Tibial nerve (tissue), 4 donors: Measurements from ENCODE around the gene ABCA9. TPM values are rescaled to one million over a fixed set of nuclear protein-coding genes. Genes with fewer than 3 reads are reported as not detected.

Source experiments
- DNase-seq, 2 donors: peaks; one replicate each; pipeline ENCODE4 v3.0.0-alpha.2; 2019; ENCODE audit warnings: low spot score in 2 of 2
- H3K27ac ChIP-seq, 4 donors: fragments of 200-600 bp; sonication (generic) in 3 of 4; one replicate each; pipeline ENCODE4 v1.5.1; 2017 to 2019; ENCODE audit warnings: mild to moderate bottlenecking in 1 of 4
- H3K27me3 ChIP-seq, 2 donors: fragments of 200-600 bp; sonication (generic) in 1 of 2; one replicate each; pipeline versions ENCODE4 v1.5.1 to v1.6.0; 2017 to 2019
- H3K36me3 ChIP-seq, 3 donors: fragments of 200-600 bp; sonication (generic); one replicate each; pipeline ENCODE4 v1.5.1; 2018 to 2019
- H3K4me1 ChIP-seq, 4 donors: fragments of 200-600 bp; sonication (generic) in 3 of 4; one replicate each; pipeline ENCODE4 v1.5.1; 2017 to 2019
- H3K4me3 ChIP-seq, 4 donors: fragments of 200-600 bp; sonication (generic) in 3 of 4; one replicate each; pipeline ENCODE4 v1.5.1; 2017 to 2019; ENCODE audit warnings: mild to moderate bottlenecking in 1 of 4, moderate library complexity in 1 of 4
- H3K9me3 ChIP-seq, 4 donors: fragments of 200-600 bp; sonication (generic) in 3 of 4; one replicate each; pipeline ENCODE4 v1.5.1; 2017 to 2019
- EP300 ChIP-seq, 2 donors: sonication (generic); formaldehyde crosslinking; IDR thresholded peaks; one replicate each; pipeline ENCODE4 v1.6.1; 2017; ENCODE audit warnings: antibody characterized with exemption in 2 of 2, mild to moderate bottlenecking in 1 of 2
- POLR2A ChIP-seq, 2 donors: fragments of 450-650 bp; IDR thresholded peaks; one replicate each; pipeline ENCODE4 v1.6.1; 2017; ENCODE audit warnings: antibody characterized with exemption in 2 of 2, mild to moderate bottlenecking in 2 of 2, moderate library complexity in 2 of 2
- WGBS, 2 donors: methylation state at CpG; one replicate each; pipeline ENCODE4 v1.1.5; 2018; 5-methylcytosine and 5-hydroxymethylcytosine counted together
- total RNA-seq, 4 donors: library from RNA; depleted of rRNA; stranded (reverse); fragments of >200 nt; gene quantifications; one replicate each; pipeline ENCODE4 v1.1.0, GENCODE V29; 2016
- TF ChIP-seq, protein P1 (sequence below), 5 experiments: fragments of 200-600 bp in 3 of 5; fragments of 450-650 bp in 2 of 5; sonication (generic) in 3 of 5; IDR thresholded peaks; one replicate each; pipeline ENCODE4 v1.5.1; 2016 to 2019; ENCODE audit warnings: antibody characterized with exemption in 5 of 5, mild to moderate bottlenecking in 3 of 5, moderate library complexity in 2 of 5

Gene ABCA9
- total RNA-seq, 4 donors from 2014 or later, result 108 to 170 (median 124) TPM

DNA sequence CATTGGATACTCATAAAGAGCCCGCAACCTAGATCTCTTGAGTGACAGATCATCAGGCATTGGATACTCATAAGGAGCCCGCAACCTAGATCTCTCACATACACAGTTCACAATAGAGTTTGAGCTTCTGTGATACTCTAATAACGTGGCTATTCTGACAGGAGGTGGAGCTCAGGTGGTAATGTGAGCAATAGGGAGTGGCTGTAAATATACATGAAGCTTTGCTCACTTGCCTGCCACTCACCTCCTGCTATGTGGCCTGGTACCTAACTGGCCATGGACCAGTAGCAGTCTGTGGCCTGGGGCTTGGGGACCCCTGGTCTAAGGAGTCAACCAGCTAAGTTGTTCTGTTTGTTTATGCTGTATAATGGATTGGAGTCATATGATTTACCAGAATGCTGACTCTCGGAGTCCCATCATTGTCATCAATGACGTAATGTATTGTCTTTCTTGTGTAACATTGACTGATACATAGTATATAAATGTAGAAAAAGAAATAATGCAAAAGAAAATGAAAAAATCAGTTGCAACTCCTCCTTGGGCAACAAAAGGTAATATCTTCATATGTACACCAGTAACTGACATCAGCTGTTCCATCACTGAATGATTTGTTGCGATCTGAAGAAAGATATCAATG lies 17.5 kb downstream of the ABCA9 start:
- TF ChIP-seq, protein P1, sequence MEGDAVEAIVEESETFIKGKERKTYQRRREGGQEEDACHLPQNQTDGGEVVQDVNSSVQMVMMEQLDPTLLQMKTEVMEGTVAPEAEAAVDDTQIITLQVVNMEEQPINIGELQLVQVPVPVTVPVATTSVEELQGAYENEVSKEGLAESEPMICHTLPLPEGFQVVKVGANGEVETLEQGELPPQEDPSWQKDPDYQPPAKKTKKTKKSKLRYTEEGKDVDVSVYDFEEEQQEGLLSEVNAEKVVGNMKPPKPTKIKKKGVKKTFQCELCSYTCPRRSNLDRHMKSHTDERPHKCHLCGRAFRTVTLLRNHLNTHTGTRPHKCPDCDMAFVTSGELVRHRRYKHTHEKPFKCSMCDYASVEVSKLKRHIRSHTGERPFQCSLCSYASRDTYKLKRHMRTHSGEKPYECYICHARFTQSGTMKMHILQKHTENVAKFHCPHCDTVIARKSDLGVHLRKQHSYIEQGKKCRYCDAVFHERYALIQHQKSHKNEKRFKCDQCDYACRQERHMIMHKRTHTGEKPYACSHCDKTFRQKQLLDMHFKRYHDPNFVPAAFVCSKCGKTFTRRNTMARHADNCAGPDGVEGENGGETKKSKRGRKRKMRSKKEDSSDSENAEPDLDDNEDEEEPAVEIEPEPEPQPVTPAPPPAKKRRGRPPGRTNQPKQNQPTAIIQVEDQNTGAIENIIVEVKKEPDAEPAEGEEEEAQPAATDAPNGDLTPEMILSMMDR (IDR thresholded peaks at IDR 0.05), result no peak
- TF ChIP-seq EP300 (IDR thresholded peaks at IDR 0.05), result no peak
- H3K36me3 ChIP-seq, result peaks cover 0 to 65% (median 0%) of the 10 kb centered on the region in 3 donors
- H3K4me1 ChIP-seq, result peaks cover 0 to 19% (median 8%) of the 10 kb centered on the region in 4 donors
- H3K27ac ChIP-seq, result no peak overlapping the region
- no peaks in the 10 kb centered on the region for H3K27me3 ChIP-seq
- DNase-seq, result no peak
- 91% methylated on average over 6 of the region's 6 CpGs for WGBS, 2 donors
- H3K4me3 ChIP-seq, result no peak overlapping the region
- H3K9me3 ChIP-seq, result peaks cover 0 to 5% (median 0%) of the 10 kb centered on the region in 4 donors

DNA sequence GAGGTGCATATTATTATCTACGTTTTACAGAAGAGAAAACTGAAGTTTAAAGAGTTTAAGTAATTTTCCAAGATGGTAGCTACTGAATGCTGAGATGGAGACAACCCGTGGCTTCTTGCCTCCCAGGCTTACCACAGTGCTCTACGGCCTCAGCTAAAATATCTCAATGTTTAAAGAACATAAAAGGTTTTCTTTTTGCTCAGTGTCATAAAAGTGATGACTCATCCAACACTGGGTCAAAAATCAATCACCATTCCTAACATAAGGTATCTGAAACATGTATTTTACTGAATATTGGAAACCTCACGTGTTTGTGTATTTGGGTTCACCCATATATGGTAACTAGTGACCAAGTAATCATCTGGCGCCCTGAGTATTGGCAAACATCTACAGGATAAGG lies 18.4 kb downstream of the ABCA9 start:
- H3K9me3 ChIP-seq, result peaks cover 0 to 5% (median 0%) of the 10 kb centered on the region in 4 donors
- no peak overlapping the region for H3K27ac ChIP-seq
- 86 to 87% methylated on average over 5 of the region's 5 CpGs for WGBS, 2 donors
- no peak overlapping the region for H3K4me3 ChIP-seq
- H3K36me3 ChIP-seq, result peaks cover 0 to 66% (median 0%) of the 10 kb centered on the region in 3 donors
- H3K4me1 ChIP-seq, result peaks cover 0 to 10% (median 3%) of the 10 kb centered on the region in 4 donors
- DNase-seq, result no peak
- H3K27me3 ChIP-seq, result no peaks in the 10 kb centered on the region
- TF ChIP-seq EP300 (IDR thresholded peaks at IDR 0.05) (no peak), POLR2A (IDR thresholded peaks at IDR 0.05) (no peak)
- TF ChIP-seq, protein P1 (IDR thresholded peaks at IDR 0.05), result no peak

DNA sequence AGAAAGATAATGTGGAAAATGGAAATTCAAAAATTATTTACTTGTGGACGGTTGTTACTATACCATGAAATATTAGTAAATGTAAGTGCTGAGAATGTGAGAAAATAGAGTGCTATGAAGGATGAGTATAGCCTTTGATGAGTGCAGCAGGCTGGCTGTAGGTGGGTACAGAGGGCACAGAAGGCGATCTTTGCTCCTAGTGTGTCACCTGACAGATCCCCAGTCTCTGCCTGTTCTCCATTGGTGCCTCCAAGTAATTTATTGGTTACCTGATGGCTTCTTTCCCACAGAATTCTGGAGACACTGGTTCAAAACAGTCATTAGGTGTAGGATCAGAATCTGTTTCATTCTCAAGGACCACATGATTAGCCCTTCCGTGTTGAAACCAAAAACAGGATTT lies 28.9 kb downstream of the ABCA9 start:
- no peak overlapping the region for H3K4me3 ChIP-seq
- no peak for DNase-seq
- H3K36me3 ChIP-seq, result peaks cover 0 to 73% (median 0%) of the 10 kb centered on the region in 3 donors
- H3K9me3 ChIP-seq, result peaks cover 0 to under 1% (median 0%) of the 10 kb centered on the region in 4 donors
- H3K27ac ChIP-seq, result no peak overlapping the region
- H3K27me3 ChIP-seq, result no peaks in the 10 kb centered on the region
- TF ChIP-seq EP300 (IDR thresholded peaks at IDR 0.05) (no peak), POLR2A (IDR thresholded peaks at IDR 0.05) (no peak)
- TF ChIP-seq, protein P1 (IDR thresholded peaks at IDR 0.05), result no peak
- no peaks in the 10 kb centered on the region for H3K4me1 ChIP-seq
- 86 to 93% methylated on average over 3 of the region's 3 CpGs for WGBS, 2 donors

DNA sequence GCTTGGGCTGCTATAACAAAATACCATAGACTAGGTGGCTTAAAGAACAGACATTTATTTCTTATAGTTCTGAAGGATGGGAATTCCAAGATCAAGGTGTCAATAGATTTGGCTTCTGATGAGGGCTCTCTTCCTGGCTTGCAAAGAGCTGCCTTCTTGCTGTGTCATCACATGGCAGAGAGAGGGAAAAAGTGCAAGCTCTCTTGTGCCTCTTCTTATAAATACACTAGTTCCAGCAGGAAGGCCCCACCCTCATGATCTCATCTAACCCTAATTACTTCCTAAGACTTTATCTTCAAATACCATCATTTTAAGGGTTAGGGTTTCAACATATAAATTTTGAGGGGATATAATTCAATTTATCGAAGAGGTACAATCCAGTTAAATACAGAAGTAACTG lies 30.6 kb downstream of the ABCA9 start:
- 93 to 96% methylated on average over 1 of the region's 1 CpG for WGBS, 2 donors
- H3K4me1 ChIP-seq, result no peaks in the 10 kb centered on the region
- DNase-seq, result no peak
- peaks cover 0 to 74% (median 0%) of the 10 kb centered on the region in 3 donors for H3K36me3 ChIP-seq
- no peaks in the 10 kb centered on the region for H3K27me3 ChIP-seq
- no peaks in the 10 kb centered on the region for H3K9me3 ChIP-seq
- no peak for TF ChIP-seq EP300 (IDR thresholded peaks at IDR 0.05)
- TF ChIP-seq, protein P1 (IDR thresholded peaks at IDR 0.05), result no peak
- no peak for TF ChIP-seq POLR2A (IDR thresholded peaks at IDR 0.05)
- no peak overlapping the region for H3K4me3 ChIP-seq
- no peak overlapping the region for H3K27ac ChIP-seq

DNA sequence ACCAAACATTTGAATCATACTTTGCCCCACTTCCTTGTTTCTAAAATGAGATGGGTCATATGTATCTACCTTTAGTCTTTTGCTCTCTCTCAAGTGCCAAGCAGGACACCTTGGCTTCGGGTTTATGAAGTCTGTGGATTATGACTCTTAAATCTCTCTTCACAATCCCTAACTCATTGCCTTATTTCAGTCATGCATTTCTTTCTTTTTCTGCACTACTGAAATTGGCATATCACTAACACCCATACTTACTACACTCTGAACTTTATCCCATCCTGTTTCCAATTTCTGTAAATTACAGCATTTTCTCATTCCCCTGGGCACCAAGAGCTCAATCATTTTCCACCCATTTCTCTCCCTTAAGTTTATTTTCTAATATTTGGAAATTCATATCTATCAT lies 42.0 kb downstream of the ABCA9 start:
- Histone ChIP-seq H3K27ac (no peak overlapping the region), H3K27me3 (no peaks in the 10 kb centered on the region), H3K4me3 (no peak overlapping the region), H3K4me1 (no peaks in the 10 kb centered on the region), H3K9me3 (no peaks in the 10 kb centered on the region), H3K36me3 (peaks cover 0 to 81% (median 0%) of the 10 kb centered on the region in 3 donors)
- DNase-seq, result no peak
- WGBS, 2 donors, result 92 to 94% methylated on average over 1 of the region's 1 CpG
- TF ChIP-seq, protein P1 (IDR thresholded peaks at IDR 0.05), result no peak
- TF ChIP-seq EP300 (IDR thresholded peaks at IDR 0.05), result no peak
